GM12801 (cell line): ENCODE measurements around the gene NAA38.

Experiments used
- CTCF ChIP-seq: IDR thresholded peaks from one replicate; pipeline ENCODE4 v1.5.1; 2011; ENCODE audit warnings: control low read depth; ENCODE audit not compliant: insufficient read length; ENCODE audit errors: extremely low read depth

The NAA38 gene

DNA sequence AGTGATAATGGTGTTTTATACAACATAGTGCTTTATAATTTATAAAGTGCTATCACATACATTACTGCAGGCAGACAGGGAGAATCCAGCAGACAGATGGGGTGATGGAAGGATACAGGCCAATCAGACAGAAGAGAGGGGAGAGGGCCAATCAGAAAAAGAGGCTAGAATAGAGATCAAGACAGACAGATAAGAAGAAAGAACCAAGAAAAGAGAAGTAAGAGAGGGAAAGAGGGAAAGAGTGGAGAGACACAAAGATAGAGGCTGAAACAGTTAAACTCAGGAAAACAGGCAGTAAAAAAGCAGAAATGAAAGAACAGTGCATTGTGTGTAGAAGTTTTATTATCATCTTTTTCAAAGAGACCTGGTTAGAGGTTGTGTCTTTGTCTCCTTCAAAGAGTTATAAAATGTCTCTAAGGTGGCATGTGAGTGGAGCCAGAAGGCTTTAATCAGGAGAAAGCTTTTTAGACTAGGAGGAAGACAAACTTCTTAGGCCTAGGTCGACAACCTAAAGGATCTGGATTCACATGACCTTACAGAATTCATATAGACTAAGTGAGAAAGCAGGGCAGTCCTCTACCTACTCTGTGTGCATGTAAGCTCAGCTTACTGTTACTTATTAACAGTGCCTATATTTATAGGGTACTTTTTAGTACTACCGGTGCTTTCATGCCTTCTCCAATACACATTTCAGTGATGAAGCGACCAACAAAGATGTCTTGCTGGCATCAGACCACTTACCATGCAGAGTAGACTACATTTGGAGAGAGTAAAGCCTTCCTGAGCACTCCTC lies 22.9 kb upstream of the NAA38 start:
- no peak for TF ChIP-seq CTCF

DNA sequence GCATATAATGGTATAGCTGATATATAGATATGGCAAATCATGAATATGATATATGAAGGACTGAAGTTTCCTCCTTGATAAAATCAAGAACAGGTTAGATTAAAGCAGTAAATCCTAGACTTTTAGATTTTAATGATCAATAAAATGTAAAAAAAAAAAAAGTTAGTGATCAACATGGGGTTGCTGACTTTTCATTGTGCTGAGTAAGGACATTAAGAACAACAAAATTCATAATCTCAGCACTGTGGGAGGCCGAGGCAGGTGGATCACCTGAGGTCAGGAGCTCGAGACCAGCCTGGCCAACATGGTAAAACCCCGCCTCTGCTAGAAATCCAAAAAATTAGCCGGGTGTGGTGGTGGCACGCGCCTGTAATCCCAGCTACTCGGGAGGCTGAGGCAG lies 20.9 kb upstream of the NAA38 start:
- TF ChIP-seq CTCF = no peak

DNA sequence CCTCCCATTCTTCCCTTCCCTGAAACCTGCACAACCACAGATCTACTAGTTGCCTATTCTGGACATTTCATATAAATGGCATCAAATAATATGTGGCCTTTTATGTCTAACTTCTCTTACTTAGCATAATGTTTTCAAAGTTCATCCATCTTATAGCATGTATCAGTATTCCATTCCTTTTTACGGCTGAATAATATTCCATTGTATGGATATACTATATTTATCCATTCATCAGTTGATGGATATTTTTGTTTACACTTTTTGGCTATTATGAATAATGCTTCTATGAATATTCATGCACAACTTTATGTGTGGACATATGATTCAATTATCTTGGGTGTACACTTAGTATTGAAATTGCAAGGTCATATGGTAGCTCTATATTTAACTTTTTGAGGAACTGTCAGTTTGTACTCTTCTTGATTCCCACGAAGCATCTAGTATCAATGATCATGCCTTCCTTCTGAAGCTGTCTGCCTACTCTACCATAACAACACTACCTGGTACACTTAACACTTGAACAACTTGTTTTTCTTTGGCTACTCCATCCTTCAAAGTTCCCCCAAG lies 18.5 kb upstream of the NAA38 start:
- TF ChIP-seq CTCF = no peak

DNA sequence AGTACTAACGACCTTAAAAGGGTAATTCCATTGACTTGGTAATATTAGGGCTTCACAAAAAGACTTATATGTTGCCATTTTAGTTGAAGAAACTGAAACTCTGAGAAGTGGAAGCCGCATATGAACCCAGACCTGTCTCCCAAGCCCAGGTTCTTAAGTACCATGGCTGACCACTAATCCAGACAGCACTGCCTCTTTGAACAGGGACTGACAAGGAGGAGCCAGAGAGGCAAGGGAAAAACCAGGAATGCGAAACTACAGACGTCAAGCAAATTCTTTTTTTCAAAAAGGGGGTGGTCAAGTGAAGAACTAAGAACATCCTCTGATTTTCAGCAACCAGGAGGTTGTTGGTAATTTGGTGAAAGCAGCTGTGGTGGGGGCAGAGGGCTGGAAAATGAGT lies 15.7 kb upstream of the NAA38 start:
- no peak for TF ChIP-seq CTCF

DNA sequence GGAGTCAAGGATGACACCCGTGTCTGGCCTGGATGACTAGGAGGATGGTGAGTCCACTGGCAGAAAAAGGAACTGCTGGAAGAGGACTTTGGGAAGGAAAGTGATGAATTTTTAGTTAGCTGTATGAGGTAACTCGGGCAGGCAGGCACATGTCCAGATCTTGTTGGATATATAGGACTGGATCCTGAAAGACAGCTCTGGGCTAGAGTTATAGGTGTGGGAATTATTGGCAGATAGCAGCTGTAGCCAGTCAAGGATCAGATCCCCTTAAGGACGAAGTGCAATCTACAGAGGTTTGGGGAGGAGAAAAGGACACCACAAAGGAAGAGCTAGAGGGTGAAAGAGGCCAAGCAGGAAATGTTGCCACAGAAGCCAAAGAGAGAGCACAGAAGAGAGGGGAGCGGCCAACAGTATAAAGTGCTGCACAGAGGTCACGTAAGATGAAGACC lies 10.5 kb upstream of the NAA38 start:
- TF ChIP-seq CTCF = no peak

DNA sequence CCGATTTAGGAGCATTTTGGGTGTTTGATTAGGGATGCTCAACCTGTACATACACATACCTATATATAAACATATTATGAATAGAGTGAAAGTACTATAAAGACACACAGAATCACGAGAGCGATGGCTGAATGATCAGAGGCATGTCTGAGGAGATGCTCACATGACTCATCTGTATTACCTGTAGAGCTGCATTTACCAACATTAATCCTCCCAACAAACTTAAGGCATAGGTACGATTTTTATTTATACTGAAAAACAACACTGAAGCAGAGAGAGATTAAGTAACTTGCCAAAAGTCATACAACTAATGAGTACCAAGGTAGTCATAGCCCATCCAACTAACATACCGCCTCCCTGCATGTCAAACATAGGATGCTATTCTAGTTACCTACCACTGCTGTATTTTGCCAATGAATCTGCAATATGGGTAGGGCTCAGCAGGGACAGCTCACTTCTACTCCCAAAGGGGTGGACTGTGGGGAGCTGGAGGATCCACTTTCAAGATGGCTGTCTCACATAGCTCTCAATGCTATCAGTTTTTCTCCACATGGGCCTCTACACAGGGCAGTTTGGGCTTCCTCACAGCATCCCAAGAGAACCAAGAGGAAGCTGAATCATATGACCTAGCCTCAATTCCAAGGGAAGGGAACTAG lies 7.8 kb upstream of the NAA38 start:
- no peak for TF ChIP-seq CTCF

DNA sequence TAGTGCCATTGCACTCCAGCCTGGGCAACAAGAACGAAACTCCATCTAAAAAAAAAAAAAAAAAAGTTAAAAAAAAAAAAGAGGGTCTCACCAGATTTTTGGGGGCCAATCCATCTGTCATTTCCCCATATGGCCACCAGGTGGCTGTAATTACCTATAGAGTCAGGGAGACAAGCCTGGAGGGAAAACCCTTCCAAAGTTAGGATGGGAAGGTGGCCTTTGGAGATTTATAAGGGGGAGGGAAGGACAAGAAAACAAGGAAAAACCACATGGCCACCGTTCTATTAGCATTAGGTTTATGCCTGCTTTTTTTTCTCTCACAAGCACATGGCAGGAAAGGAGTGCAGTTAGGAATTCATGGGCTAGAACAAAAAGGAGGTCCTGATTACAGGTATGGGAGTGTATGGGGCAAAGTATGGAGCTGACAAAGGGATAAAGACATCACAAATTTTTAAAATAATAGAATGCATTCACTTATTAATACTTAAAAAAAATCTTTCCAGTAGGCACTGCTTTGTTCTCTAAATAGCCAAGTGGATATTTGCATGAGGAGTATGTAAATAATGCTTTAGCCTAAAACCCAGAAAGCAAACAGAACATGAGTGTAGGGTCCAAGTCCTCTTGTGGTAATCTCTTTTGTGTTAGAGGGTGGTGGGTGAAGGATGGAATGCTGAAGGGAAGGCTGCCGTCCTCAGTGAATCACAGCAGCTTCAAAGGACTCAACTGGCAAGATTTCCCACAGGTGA lies 5.5 kb upstream of the NAA38 start:
- no peak for TF ChIP-seq CTCF
